Left lung (tissue), 10 donors: Measurements from ENCODE around the gene CYP2C18. TPM values are rescaled to one million over a fixed set of nuclear protein-coding genes. Genes with fewer than 3 reads are reported as not detected.

Source experiments
- ATAC-seq: fragments of 200-7000 bp; cut with Tn5 transposase; one replicate; pipeline ENCODE4 v1.9.1; 2020; ENCODE audit warnings: moderate library complexity
- DNase-seq, 4 donors: peaks; one replicate each; pipeline ENCODE4 v3.0.0-alpha.2; 2013 to 2020
- H3K27ac ChIP-seq, 2 donors: fragments of 200-600 bp; sonication (generic) in 1 of 2; one replicate each; pipeline versions ENCODE4 v1.5.0 to v1.8.0; 2020 to 2021
- H3K27me3 ChIP-seq, 2 donors: fragments of 200-600 bp; sonication (generic) in 1 of 2; one replicate each; pipeline versions ENCODE4 v1.5.0 to v1.8.0; 2020 to 2021
- H3K36me3 ChIP-seq, 2 donors: fragments of 200-600 bp; sonication (generic) in 1 of 2; one replicate each; pipeline versions ENCODE4 v1.5.0 to v1.8.0; 2020 to 2021
- H3K4me1 ChIP-seq, 2 donors: fragments of 200-600 bp; one replicate each; pipeline ENCODE4 v1.8.0; 2021
- H3K4me3 ChIP-seq, 2 donors: fragments of 200-600 bp; sonication (generic) in 1 of 2; one replicate each; pipeline versions ENCODE4 v1.5.0 to v1.8.0; 2020 to 2021; ENCODE audit warnings: mild to moderate bottlenecking in 1 of 2
- H3K9me3 ChIP-seq, 2 donors: fragments of 200-600 bp; sonication (generic) in 1 of 2; one replicate each; pipeline versions ENCODE4 v1.5.0 to v1.8.0; 2020 to 2021
- CTCF ChIP-seq, 2 donors: fragments of 200-600 bp; sonication (generic) in 1 of 2; IDR thresholded peaks; one replicate each; pipeline versions ENCODE4 v1.5.0 to v1.8.0; 2021; ENCODE audit warnings: antibody characterized with exemption in 2 of 2
- intact Hi-C, 2 donors: fragments of 100-400 bp; cut with DNase I; formaldehyde crosslinking; loops; one replicate each; pipeline versions ENCODE4 v1.11.2 to v1.14.2; 2022
- polyA plus RNA-seq, 6 donors: library from polyadenylated mRNA; unstranded; fragments of 120-200 nt; gene quantifications; one replicate each; pipeline ENCODE4 v1.2.1, GENCODE V29; 2013; ENCODE audit not compliant: insufficient read length in 6 of 6
- total RNA-seq, 2 donors: library from RNA; stranded (reverse); fragmentation: NEBNext Ultra II Directional; extraction: Animal tissue kit (Norgen Biotek cat#: 25700); gene quantifications; one replicate each; pipeline ENCODE4 v1.2.1, GENCODE V29; 2021
- donor health status: DM: no; HTN: yes; CAD: no.
- donor health status: DM: no; HTN: no; CAD: no.

The CYP2C18 gene
- total and polyA plus RNA-seq, 8 donors: 0.30 to 2.1 (median 0.58) TPM

GRCh38 chr10:94738588-94738987, 55.1 kb downstream of the CYP2C18 start:
- Histone ChIP-seq H3K27ac (no peak overlapping the region), H3K4me3 (no peak overlapping the region), H3K27me3 (no peaks in the 10 kb centered on the region), H3K36me3 (no peaks in the 10 kb centered on the region), H3K9me3 (peaks cover 0 to 22% of the 10 kb centered on the region in 2 donors), H3K4me1 (no peaks in the 10 kb centered on the region)
- no peak for TF ChIP-seq CTCF (IDR thresholded peaks at IDR 0.05)
- ATAC-seq (no peak), DNase-seq (no peak)
- intact Hi-C loops: no loop called here

GRCh38 chr10:94747137-94747536, 63.6 kb downstream of the CYP2C18 start:
- no peaks in the 10 kb centered on the region for H3K27me3 ChIP-seq
- no peaks in the 10 kb centered on the region for H3K36me3 ChIP-seq
- DNase-seq (no peak), ATAC-seq (no peak)
- H3K4me1 ChIP-seq: no peaks in the 10 kb centered on the region
- intact Hi-C loops: no loop called here
- no peak for TF ChIP-seq CTCF (IDR thresholded peaks at IDR 0.05)
- H3K4me3 ChIP-seq: no peak overlapping the region
- no peak overlapping the region for H3K27ac ChIP-seq
- peaks cover 0 to 8% of the 10 kb centered on the region in 2 donors for H3K9me3 ChIP-seq

GRCh38 chr10:94747838-94748237, 64.3 kb downstream of the CYP2C18 start:
- intact Hi-C loops: no loop called here
- Histone ChIP-seq H3K9me3 (peaks cover 0 to 8% of the 10 kb centered on the region in 2 donors), H3K27ac (no peak overlapping the region), H3K4me1 (no peaks in the 10 kb centered on the region), H3K4me3 (no peak overlapping the region), H3K36me3 (no peaks in the 10 kb centered on the region), H3K27me3 (no peaks in the 10 kb centered on the region)
- no peak for ATAC-seq
- TF ChIP-seq CTCF (IDR thresholded peaks at IDR 0.05): no peak
- no peak for DNase-seq

- Histone ChIP-seq H3K4me3 (no peak overlapping the region), H3K4me1 (no peaks in the 10 kb centered on the region), H3K9me3 (peaks cover 0 to 8% of the 10 kb centered on the region in 2 donors), H3K27ac (no peak overlapping the region), H3K27me3 (no peaks in the 10 kb centered on the region), H3K36me3 (no peaks in the 10 kb centered on the region)
- intact Hi-C loops: no loop called here
- ATAC-seq (no peak), DNase-seq (no peak)
- no peak for TF ChIP-seq CTCF (IDR thresholded peaks at IDR 0.05)
Observed at GRCh38 chr10:94757916-94758315, 74.4 kb downstream of the CYP2C18 start.

- Histone ChIP-seq H3K4me3 (no peak overlapping the region), H3K4me1 (no peaks in the 10 kb centered on the region), H3K36me3 (no peaks in the 10 kb centered on the region), H3K27me3 (no peaks in the 10 kb centered on the region), H3K27ac (no peak overlapping the region), H3K9me3 (peaks cover 0 to 3% of the 10 kb centered on the region in 2 donors)
- DNase-seq (no peak), ATAC-seq (no peak)
- no peak for TF ChIP-seq CTCF (IDR thresholded peaks at IDR 0.05)
- intact Hi-C loops: no loop called here
Observed at GRCh38 chr10:94760586-94761178, 77.2 kb downstream of the CYP2C18 start.
